ENCODE measurements around the gene AURKA. TPM values are rescaled to one million over a fixed set of nuclear protein-coding genes. Genes with fewer than 3 reads are reported as not detected.
A peak's percentile ranks its signal among the peaks of the same experiment; 100 is the strongest.

The AURKA gene
- total RNA-seq, 3 donors from 2014 or later (not counting 1 experiment from before 2014, with no cell fraction given): 1.5 to 2.9 (median 2.0) TPM

DNA sequence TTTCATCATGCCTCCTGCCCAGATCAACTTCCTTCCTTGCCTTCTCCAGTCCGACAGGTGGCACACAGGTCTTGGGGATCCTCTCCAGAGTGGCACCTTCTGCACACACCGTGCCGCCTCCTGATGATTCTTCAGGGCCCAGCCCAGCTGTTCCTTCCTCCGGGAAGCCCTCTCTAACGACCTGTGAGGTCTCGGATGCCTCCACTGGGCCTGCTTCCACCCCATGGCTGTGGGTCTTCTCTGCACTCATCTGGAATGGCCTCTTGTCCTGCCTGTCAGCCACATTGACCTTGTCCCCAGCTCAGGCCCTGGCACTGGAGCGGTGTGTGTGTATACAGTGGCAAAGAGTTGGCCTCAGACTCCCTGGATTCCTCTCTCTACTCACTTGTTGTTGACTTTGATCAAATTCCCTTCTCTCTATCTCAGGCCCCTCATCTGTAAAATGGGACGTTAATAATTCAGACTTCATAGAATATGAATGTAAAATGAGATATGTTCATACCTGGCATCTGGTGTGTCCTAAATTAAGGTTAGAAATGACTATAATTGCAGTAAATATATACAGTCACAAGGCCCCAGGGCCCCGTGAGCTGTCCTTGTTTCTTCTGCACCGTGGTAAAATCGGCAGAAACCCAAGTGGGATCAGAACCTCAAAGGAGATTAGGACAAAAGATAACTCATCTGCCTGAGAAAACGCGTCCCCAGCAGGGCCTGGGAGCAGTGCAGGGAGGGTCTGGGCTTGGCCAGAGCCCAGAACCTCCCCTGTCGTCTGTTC lies 31.7 kb downstream of the AURKA start:
- H3K4me3 Mint-ChIP-seq: peak overlapping the region; percentile 91
- intact Hi-C loops (cut with micrococcal nuclease): no loop called here
- Histone ChIP-seq H3K9me3 (ENCODE audit: control insufficient read depth, insufficient read depth, low read length) (no peaks in the 10 kb centered on the region), H3K36me3 (ENCODE audit: control insufficient read depth, insufficient read depth, low read length) (no peaks in the 10 kb centered on the region), H3K27ac (ENCODE audit: low read length) (no peak overlapping the region), H3K27me3 (ENCODE audit: control insufficient read depth, insufficient read depth, low read length) (no peaks in the 10 kb centered on the region), H3K4me1 (ENCODE audit: control insufficient read depth, insufficient read depth, low read length) (peaks cover 16% of the 10 kb centered on the region), H3K4me3 (ENCODE audit: low read length) (no peak overlapping the region)
- 96% methylated on average over 12 of the region's 14 CpGs for WGBS (ENCODE audit: insufficient coverage)
- ATAC-seq (no peak), DNase-seq (no peak)
- no peaks in the 10 kb centered on the region for H3K27me3 Mint-ChIP-seq (ENCODE audit: low read depth in 2 of 2)
- no peaks in the 10 kb centered on the region for H3K9me3 Mint-ChIP-seq
- no peaks in the 10 kb centered on the region for H3K36me3 Mint-ChIP-seq
- H3K4me1 Mint-ChIP-seq: peaks cover 7 to 18% of the 10 kb centered on the region in 2 donors
- TF ChIP-seq, protein P1, sequence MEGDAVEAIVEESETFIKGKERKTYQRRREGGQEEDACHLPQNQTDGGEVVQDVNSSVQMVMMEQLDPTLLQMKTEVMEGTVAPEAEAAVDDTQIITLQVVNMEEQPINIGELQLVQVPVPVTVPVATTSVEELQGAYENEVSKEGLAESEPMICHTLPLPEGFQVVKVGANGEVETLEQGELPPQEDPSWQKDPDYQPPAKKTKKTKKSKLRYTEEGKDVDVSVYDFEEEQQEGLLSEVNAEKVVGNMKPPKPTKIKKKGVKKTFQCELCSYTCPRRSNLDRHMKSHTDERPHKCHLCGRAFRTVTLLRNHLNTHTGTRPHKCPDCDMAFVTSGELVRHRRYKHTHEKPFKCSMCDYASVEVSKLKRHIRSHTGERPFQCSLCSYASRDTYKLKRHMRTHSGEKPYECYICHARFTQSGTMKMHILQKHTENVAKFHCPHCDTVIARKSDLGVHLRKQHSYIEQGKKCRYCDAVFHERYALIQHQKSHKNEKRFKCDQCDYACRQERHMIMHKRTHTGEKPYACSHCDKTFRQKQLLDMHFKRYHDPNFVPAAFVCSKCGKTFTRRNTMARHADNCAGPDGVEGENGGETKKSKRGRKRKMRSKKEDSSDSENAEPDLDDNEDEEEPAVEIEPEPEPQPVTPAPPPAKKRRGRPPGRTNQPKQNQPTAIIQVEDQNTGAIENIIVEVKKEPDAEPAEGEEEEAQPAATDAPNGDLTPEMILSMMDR (IDR thresholded peaks at IDR 0.05): no peak
- H3K27ac Mint-ChIP-seq: peak overlapping the region in 1 of 2 donors; percentile 65

DNA sequence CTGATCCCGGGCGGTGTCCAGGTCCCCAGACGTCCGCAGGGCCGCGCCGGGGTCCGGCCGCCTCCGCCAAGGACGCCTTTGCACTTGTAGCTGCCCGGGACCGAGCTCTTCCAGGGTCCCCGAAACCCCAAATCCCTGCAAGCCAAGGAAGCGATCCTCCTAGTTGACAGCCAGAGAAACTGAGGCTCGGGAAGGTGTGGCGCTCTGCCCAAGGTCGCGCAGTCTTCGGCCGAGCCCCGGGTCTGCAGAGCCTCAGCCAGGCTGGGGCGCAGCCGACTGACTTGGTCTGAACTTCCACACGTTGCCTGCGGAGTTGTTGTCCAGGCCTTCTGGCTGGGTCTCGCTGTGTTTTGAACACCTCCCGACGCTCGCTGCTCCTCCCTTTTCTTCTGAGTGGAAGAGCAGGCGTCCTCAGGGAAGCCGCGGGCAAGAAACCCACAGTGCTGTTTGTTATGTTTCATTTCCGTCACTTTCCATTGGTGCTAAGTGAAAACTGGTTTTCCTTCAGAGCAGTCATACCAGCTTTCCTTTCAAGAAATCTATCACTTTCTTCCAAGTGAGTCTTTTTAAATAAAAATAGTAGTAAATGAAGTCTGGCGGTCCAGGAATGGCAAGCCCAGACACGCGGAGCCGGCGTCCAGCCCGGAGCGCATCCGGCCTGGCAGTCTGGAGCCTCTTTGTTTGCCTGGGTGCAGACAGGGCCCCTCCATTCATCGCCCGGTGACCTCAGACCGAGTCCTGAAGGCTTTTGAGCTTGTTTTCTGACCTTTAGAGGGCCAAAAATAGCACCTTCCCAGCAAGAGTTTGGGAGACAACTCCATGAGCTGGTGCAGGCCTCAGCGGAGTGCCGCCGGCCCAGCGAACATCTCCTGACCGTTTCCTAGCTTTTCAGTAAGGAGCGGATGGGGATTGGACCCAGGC lies 32.5 kb downstream of the AURKA start:
- ATAC-seq (no peak), DNase-seq (peak in 1 of 2 donors; percentile 38)
- Histone ChIP-seq H3K4me3 (ENCODE audit: low read length) (peak overlapping the region; percentile 58), H3K27ac (ENCODE audit: low read length) (no peak overlapping the region), H3K4me1 (ENCODE audit: control insufficient read depth, insufficient read depth, low read length) (peaks cover 16% of the 10 kb centered on the region), H3K9me3 (ENCODE audit: control insufficient read depth, insufficient read depth, low read length) (no peaks in the 10 kb centered on the region), H3K27me3 (ENCODE audit: control insufficient read depth, insufficient read depth, low read length) (no peaks in the 10 kb centered on the region), H3K36me3 (ENCODE audit: control insufficient read depth, insufficient read depth, low read length) (no peaks in the 10 kb centered on the region)
- Mint-ChIP-seq H3K4me3 (peak overlapping the region; percentile 91), H3K36me3 (no peaks in the 10 kb centered on the region), H3K27ac (peak overlapping the region in 1 of 2 donors; percentile 65), H3K9me3 (no peaks in the 10 kb centered on the region), H3K4me1 (peaks cover 7 to 18% of the 10 kb centered on the region in 2 donors), H3K27me3 (ENCODE audit: low read depth in 2 of 2) (no peaks in the 10 kb centered on the region)
- TF ChIP-seq, protein P1 (IDR thresholded peaks at IDR 0.05): no peak
- intact Hi-C loops (cut with micrococcal nuclease): no loop called here
- WGBS (ENCODE audit: insufficient coverage): 34% methylated on average over 51 of the region's 51 CpGs

GRCh38 chr20:56358600-56359211 lies 33.3 kb downstream of the AURKA start, which contains the start of gene FAM210B:
Gene FAM210B (plus strand): TSS chr20:56358974. CDS start chr20:56359006, 32 bp downstream.
- Histone ChIP-seq H3K27ac (ENCODE audit: low read length) (no peak within 1 kb of the TSS), H3K4me3 (ENCODE audit: low read length) (peak within 1 kb of the TSS; percentile 58), H3K4me1 (ENCODE audit: control insufficient read depth, insufficient read depth, low read length) (peaks cover 16% of the 10 kb centered on the region), H3K27me3 (ENCODE audit: control insufficient read depth, insufficient read depth, low read length) (no peaks in the 10 kb centered on the region), H3K9me3 (ENCODE audit: control insufficient read depth, insufficient read depth, low read length) (no peaks in the 10 kb centered on the region), H3K36me3 (ENCODE audit: control insufficient read depth, insufficient read depth, low read length) (no peaks in the 10 kb centered on the region)
- DNase-seq (peak; percentile 68 to 93), ATAC-seq (peak; percentile 99)
- H3K27ac Mint-ChIP-seq: peak within 1 kb of the TSS; percentile 36 to 65
- peaks cover 0 to 6% of the 10 kb centered on the region in 2 donors for H3K27me3 Mint-ChIP-seq (ENCODE audit: low read depth in 2 of 2)
- H3K4me3 Mint-ChIP-seq: peak within 1 kb of the TSS; percentile 91
- WGBS (ENCODE audit: insufficient coverage): under 1% methylated on average over 63 of the region's 63 CpGs
- peaks cover 7 to 18% of the 10 kb centered on the region in 2 donors for H3K4me1 Mint-ChIP-seq
- H3K36me3 Mint-ChIP-seq: no peaks in the 10 kb centered on the region
- no peaks in the 10 kb centered on the region for H3K9me3 Mint-ChIP-seq
- TF ChIP-seq, protein P1 (IDR thresholded peaks at IDR 0.05): no peak
- intact Hi-C loops (cut with micrococcal nuclease): no loop called here

All from natural killer cell (primary cell).